Measurements from ENCODE around the gene PNLIPRP2.

PNLIPRP2 gene

GRCh38 chr10:116683821-116684220 lies 63.1 kb downstream of the PNLIPRP2 start:
- no peak for DNase-seq (ENCODE audit: low read depth)

GRCh38 chr10:116684781-116685180 lies 64.0 kb downstream of the PNLIPRP2 start:
- DNase-seq (ENCODE audit: low read depth): no peak

GRCh38 chr10:116685807-116686206 lies 65.1 kb downstream of the PNLIPRP2 start:
- DNase-seq (ENCODE audit: low read depth): no peak

GRCh38 chr10:116686632-116687031 lies 65.9 kb downstream of the PNLIPRP2 start:
- DNase-seq (ENCODE audit: low read depth): no peak

- peak; percentile 27 for DNase-seq (ENCODE audit: low read depth)
Measured at GRCh38 chr10:116687633-116688032, 66.9 kb downstream of the PNLIPRP2 start.

GRCh38 chr10:116688241-116688711 lies 67.5 kb downstream of the PNLIPRP2 start:
- DNase-seq (ENCODE audit: low read depth): peak; percentile 72

GRCh38 chr10:116688741-116689495 lies 68.2 kb downstream of the PNLIPRP2 start:
- no peak for DNase-seq (ENCODE audit: low read depth)

GRCh38 chr10:116689744-116690143 lies 69.0 kb downstream of the PNLIPRP2 start:
- no peak for DNase-seq (ENCODE audit: low read depth)

GRCh38 chr10:116690356-116691322 lies 69.9 kb downstream of the PNLIPRP2 start:
- DNase-seq (ENCODE audit: low read depth): no peak

- DNase-seq (ENCODE audit: low read depth): no peak
Measured at GRCh38 chr10:116691635-116692034, 70.9 kb downstream of the PNLIPRP2 start.

- no peak for DNase-seq (ENCODE audit: low read depth)
Measured at GRCh38 chr10:116692225-116692624, 71.5 kb downstream of the PNLIPRP2 start.

GRCh38 chr10:116694243-116694926 lies 73.6 kb downstream of the PNLIPRP2 start:
- DNase-seq (ENCODE audit: low read depth): peak; percentile 3

All from amniotic epithelial cell (primary cell).